ENCODE measurements around the gene MRFAP1L1.
A peak's percentile ranks its signal among the peaks of the same experiment; 100 is the strongest.

MRFAP1L1 gene

DNA sequence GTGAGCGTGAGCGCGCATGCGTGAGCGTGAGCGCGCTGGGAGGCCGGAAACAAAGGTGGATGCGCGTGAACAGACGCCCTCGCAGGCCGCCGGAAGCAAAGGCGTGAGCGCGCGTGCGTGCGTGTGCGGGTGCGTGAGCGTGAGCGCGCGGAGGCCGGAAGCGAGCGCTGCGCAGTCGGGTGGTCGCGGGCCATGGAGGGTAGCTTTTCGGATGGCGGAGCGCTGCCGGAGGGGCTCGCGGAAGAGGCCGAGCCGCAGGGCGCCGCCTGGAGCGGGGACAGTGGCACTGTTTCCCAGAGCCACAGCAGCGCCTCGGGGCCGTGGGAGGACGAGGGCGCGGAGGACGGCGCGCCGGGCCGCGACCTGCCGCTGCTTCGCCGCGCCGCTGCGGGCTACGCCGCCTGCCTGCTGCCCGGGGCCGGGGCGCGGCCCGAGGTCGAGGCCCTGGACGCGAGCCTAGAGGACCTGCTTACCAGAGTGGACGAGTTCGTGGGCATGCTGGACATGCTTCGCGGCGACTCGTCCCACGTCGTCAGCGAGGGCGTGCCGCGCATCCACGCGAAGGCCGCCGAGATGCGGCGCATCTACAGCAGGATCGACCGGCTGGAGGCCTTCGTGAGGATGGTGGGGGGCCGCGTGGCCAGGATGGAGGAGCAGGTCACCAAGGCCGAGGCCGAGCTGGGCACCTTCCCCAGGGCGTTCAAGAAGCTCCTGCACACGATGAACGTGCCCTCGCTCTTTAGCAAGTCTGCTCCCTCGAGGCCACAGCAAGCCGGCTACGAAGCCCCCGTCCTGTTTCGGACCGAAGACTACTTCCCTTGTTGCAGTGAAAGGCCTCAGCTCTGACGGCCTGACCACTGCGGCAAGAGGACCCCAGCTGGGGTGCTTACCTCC, 6.6 kb upstream of the MRFAP1L1 start, which contains the start of gene BLOC1S4:
Gene BLOC1S4, plus strand, starts transcription at position 157 of the 894 bp plus-strand sequence. Its CDS starts 36 bp downstream, at position 193.
- Histone ChIP-seq H3K9me3 (ENCODE audit: insufficient read depth, low read length, severe bottlenecking) (no peaks in the 10 kb centered on the region), H2AFZ (ENCODE audit: low read depth, low read length) (peak within 1 kb of the TSS; percentile 93), H3K4me1 (ENCODE audit: insufficient read depth, low read length) (peaks cover 35% of the 10 kb centered on the region), H3K4me3 (ENCODE audit: low read depth in 1 of 2, low read length in 2 of 2) (peak within 1 kb of the TSS; percentile 76 to 93), H3K27ac (ENCODE audit: low read length) (peak within 1 kb of the TSS; percentile 78), H3K36me3 (ENCODE audit: insufficient read depth, low read length) (no peaks in the 10 kb centered on the region; the same call in 1 of the 2 replicates), H3K4me2 (ENCODE audit: insufficient read depth, low read length) (peak within 1 kb of the TSS; percentile 97), H3K79me2 (ENCODE audit: insufficient read depth, low read length) (peaks cover 21% of the 10 kb centered on the region), H3K27me3 (ENCODE audit: insufficient read depth, low read length, poor library complexity) (no peaks in the 10 kb centered on the region), H4K20me1 (ENCODE audit: insufficient read depth, low read length) (peaks cover 21% of the 10 kb centered on the region), H3K9ac (ENCODE audit: low read depth, low read length) (peak within 1 kb of the TSS; percentile 90)
- TF ChIP-seq, protein P1, sequence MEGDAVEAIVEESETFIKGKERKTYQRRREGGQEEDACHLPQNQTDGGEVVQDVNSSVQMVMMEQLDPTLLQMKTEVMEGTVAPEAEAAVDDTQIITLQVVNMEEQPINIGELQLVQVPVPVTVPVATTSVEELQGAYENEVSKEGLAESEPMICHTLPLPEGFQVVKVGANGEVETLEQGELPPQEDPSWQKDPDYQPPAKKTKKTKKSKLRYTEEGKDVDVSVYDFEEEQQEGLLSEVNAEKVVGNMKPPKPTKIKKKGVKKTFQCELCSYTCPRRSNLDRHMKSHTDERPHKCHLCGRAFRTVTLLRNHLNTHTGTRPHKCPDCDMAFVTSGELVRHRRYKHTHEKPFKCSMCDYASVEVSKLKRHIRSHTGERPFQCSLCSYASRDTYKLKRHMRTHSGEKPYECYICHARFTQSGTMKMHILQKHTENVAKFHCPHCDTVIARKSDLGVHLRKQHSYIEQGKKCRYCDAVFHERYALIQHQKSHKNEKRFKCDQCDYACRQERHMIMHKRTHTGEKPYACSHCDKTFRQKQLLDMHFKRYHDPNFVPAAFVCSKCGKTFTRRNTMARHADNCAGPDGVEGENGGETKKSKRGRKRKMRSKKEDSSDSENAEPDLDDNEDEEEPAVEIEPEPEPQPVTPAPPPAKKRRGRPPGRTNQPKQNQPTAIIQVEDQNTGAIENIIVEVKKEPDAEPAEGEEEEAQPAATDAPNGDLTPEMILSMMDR (IDR thresholded peaks at IDR 0.05; ENCODE audit: borderline replicate concordance, extremely low read depth, low read length, poor library complexity, severe bottlenecking) = peak; percentile 4
- TF ChIP-seq EZH2 (IDR thresholded peaks at IDR 0.05; ENCODE audit: borderline replicate concordance, low read depth, low read length, severe bottlenecking) = no peak
- peak; percentile 91 for DNase-seq
- ATAC-seq (ENCODE audit: insufficient read depth, low read depth) = peak; percentile 82

DNA sequence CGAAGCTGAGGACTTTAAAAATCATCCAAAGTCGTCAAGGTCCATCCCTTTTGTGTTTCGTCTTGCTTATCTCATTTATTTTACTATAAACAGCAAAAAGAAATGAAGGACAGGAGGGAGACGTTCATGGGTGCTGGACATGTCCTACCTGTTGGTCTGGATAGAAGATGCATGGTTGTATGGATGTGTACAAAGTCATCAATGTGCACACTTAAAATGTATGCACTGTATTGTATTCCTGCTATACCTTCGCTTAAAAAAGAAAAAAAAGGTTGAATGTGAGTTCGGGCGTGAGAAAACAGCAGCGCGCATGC, 6.0 kb upstream of the MRFAP1L1 start:
- peaks cover 21% of the 10 kb centered on the region for H4K20me1 ChIP-seq (ENCODE audit: insufficient read depth, low read length)
- no peaks in the 10 kb centered on the region for H3K27me3 ChIP-seq (ENCODE audit: insufficient read depth, low read length, poor library complexity)
- peak overlapping the region; percentile 2 to 93; a peak in 3 of 4 replicates for H3K4me3 ChIP-seq (ENCODE audit: low read depth in 1 of 2, low read length in 2 of 2)
- no peaks in the 10 kb centered on the region for H3K9me3 ChIP-seq (ENCODE audit: insufficient read depth, low read length, severe bottlenecking)
- H3K27ac ChIP-seq (ENCODE audit: low read length) = peak overlapping the region; percentile 78
- peak overlapping the region; percentile 93 for H2AFZ ChIP-seq (ENCODE audit: low read depth, low read length)
- TF ChIP-seq, protein P1 (IDR thresholded peaks at IDR 0.05; ENCODE audit: borderline replicate concordance, extremely low read depth, low read length, poor library complexity, severe bottlenecking) = no peak
- peaks cover 37% of the 10 kb centered on the region for H3K4me1 ChIP-seq (ENCODE audit: insufficient read depth, low read length)
- H3K4me2 ChIP-seq (ENCODE audit: insufficient read depth, low read length) = peak overlapping the region; percentile 97
- DNase-seq (no peak), ATAC-seq (ENCODE audit: insufficient read depth, low read depth) (no peak)
- H3K79me2 ChIP-seq (ENCODE audit: insufficient read depth, low read length) = peaks cover 21% of the 10 kb centered on the region
- peak overlapping the region; percentile 90 for H3K9ac ChIP-seq (ENCODE audit: low read depth, low read length)
- H3K36me3 ChIP-seq (ENCODE audit: insufficient read depth, low read length) = no peaks in the 10 kb centered on the region; the same call in 1 of the 2 replicates

DNA sequence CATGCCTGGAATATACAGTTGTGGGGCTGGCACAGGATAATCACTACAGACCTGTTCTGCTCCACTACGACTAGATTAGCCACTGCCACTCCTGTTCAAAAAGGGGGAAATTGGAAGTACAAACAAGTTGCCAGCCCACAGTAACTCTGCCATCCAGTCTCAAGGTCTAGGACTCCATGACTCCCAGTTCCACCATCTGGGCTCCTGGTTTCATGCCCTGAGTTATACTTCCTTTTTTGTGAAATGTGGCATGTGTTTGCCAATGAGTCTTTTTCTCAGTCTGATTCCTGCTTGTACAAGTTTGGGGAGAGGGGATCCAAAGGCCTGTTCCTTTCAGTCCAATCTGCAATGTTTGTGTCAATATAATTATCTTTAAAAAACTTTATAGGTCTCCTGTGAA, 5.3 kb upstream of the MRFAP1L1 start:
- DNase-seq (no peak), ATAC-seq (ENCODE audit: insufficient read depth, low read depth) (no peak)
- H4K20me1 ChIP-seq (ENCODE audit: insufficient read depth, low read length) = peaks cover 21% of the 10 kb centered on the region
- H3K4me2 ChIP-seq (ENCODE audit: insufficient read depth, low read length) = peak overlapping the region; percentile 97; the same call in 1 of the 2 replicates
- peak overlapping the region in 1 of 2 experiments; percentile 93; a peak in 1 of 4 replicates for H3K4me3 ChIP-seq (ENCODE audit: low read depth in 1 of 2, low read length in 2 of 2)
- no peak overlapping the region for H3K27ac ChIP-seq (ENCODE audit: low read length)
- H3K9me3 ChIP-seq (ENCODE audit: insufficient read depth, low read length, severe bottlenecking) = no peaks in the 10 kb centered on the region
- no peak for TF ChIP-seq EZH2 (IDR thresholded peaks at IDR 0.05; ENCODE audit: borderline replicate concordance, low read depth, low read length, severe bottlenecking)
- TF ChIP-seq, protein P1 (IDR thresholded peaks at IDR 0.05; ENCODE audit: borderline replicate concordance, extremely low read depth, low read length, poor library complexity, severe bottlenecking) = no peak
- H3K79me2 ChIP-seq (ENCODE audit: insufficient read depth, low read length) = peaks cover 27% of the 10 kb centered on the region
- no peak overlapping the region for H3K9ac ChIP-seq (ENCODE audit: low read depth, low read length)
- H3K27me3 ChIP-seq (ENCODE audit: insufficient read depth, low read length, poor library complexity) = no peaks in the 10 kb centered on the region
- H3K4me1 ChIP-seq (ENCODE audit: insufficient read depth, low read length) = peaks cover 37% of the 10 kb centered on the region
- no peaks in the 10 kb centered on the region; the same call in 1 of the 2 replicates for H3K36me3 ChIP-seq (ENCODE audit: insufficient read depth, low read length)
- peak overlapping the region; percentile 93 for H2AFZ ChIP-seq (ENCODE audit: low read depth, low read length)
